Panc1 (cell line): Measurements from ENCODE around the gene PSMB10. TPM values are rescaled to one million over a fixed set of nuclear protein-coding genes. Genes with fewer than 3 reads are reported as not detected.

Experiments used
- ATAC-seq: fragments of 200-7000 bp; cut with Tn5 transposase; 2 replicates; pipeline ENCODE4 v1.9.1; 2020; ENCODE audit warnings: mild to moderate bottlenecking, moderate library complexity
- BruUV-seq: library from RNA; stranded (reverse); fragments of 400-500 nt; replicated peaks from 2 replicates; lab custom pipeline; 2021; lab: Mats Ljungman, UMichigan
- CTCF ChIA-PET: fragments of 300-600 bp; sonication (Branson Sonifier 250); formaldehyde crosslinking; loops from one replicate; lab custom pipeline; 2022; ENCODE audit warnings: antibody characterized with exemption; lab: Charles Lee
- POLR2A ChIA-PET: fragments of 300-600 bp; sonication (Branson Sonifier 250); formaldehyde crosslinking; loops from one replicate; lab custom pipeline; 2022; ENCODE audit warnings: antibody characterized with exemption; lab: Charles Lee
- DNase-seq: peaks from one replicate; pipeline ENCODE4 v3.0.0-alpha.2; 2010; ENCODE audit warnings: low read depth, low spot score
- H3K27ac ChIP-seq: 2 replicates; pipeline ENCODE4 v1.5.1; 2011; ENCODE audit warnings: mild to moderate bottlenecking, low read length, inconsistent platforms
- H3K27me3 ChIP-seq: fragments of 200-500 bp; sonication (Bioruptor generic); 2 replicates; pipeline ENCODE4 v1.6.0; 2014; ENCODE audit warnings: low read length, inconsistent platforms; ENCODE audit not compliant: control insufficient read depth, insufficient read depth
- H3K36me3 ChIP-seq: fragments of 200-500 bp; sonication (Bioruptor generic); 2 replicates; pipeline ENCODE4 v1.5.1; 2014; ENCODE audit warnings: inconsistent platforms, mild to moderate bottlenecking, low read length, moderate library complexity; ENCODE audit not compliant: control insufficient read depth, insufficient read depth
- H3K4me1 ChIP-seq: 2 replicates; pipeline ENCODE4 v1.5.1; 2011; ENCODE audit warnings: inconsistent platforms, mild to moderate bottlenecking, low read length, moderate library complexity; ENCODE audit not compliant: control insufficient read depth, insufficient read depth
- H3K4me3 ChIP-seq, 2 experiments: 2 replicates each; pipeline ENCODE4 v1.5.1; 2011 to 2012; ENCODE audit warnings: low read depth in 2 of 2, low read length in 2 of 2, mild to moderate bottlenecking in 2 of 2, inconsistent platforms in 1 of 2, moderate library complexity in 1 of 2
- H3K9me3 ChIP-seq: fragments of 200-500 bp; sonication (Bioruptor generic); 2 replicates; pipeline ENCODE4 v1.5.1; 2014; ENCODE audit warnings: low read depth, mild to moderate bottlenecking, inconsistent platforms, low read length, moderate library complexity; ENCODE audit not compliant: control insufficient read depth, insufficient read depth
- CTCF ChIP-seq: fragments of 450-650 bp; IDR thresholded peaks from 2 replicates; pipeline ENCODE4 v1.5.1; 2017; ENCODE audit warnings: mild to moderate bottlenecking
- POLR2AphosphoS5 ChIP-seq: IDR thresholded peaks from 2 replicates; pipeline ENCODE4 v1.6.1; 2012; ENCODE audit warnings: mild to moderate bottlenecking, low read depth, low read length, moderate library complexity
- SIN3A ChIP-seq: IDR thresholded peaks from 2 replicates; pipeline ENCODE4 v1.6.1; 2012; ENCODE audit warnings: low read depth, mild to moderate bottlenecking, low read length, moderate library complexity, borderline replicate concordance; ENCODE audit not compliant: insufficient read depth
- TCF7L2 ChIP-seq: IDR thresholded peaks from 2 replicates; pipeline ENCODE4 v1.6.1; 2011; ENCODE audit warnings: mild to moderate bottlenecking, low read depth, low read length, inconsistent platforms
- in situ Hi-C: cut with HindIII; loops from 2 replicates; pipeline ENCODE4 v1.10.0; 2016; ENCODE audit warnings: low sequenced_read_pairs, low pct_unique_long_range_greater_than_20kb
- intact Hi-C: fragments of 100-400 bp; cut with micrococcal nuclease; formaldehyde crosslinking; loops from one replicate; pipeline ENCODE4 v1.10.0; 2022; ENCODE audit not compliant: unreplicated experiment
- total RNA-seq: library from RNA; stranded (reverse); gene quantifications from one replicate; pipeline ENCODE4 v1.2.1, GENCODE V29; 2021; ENCODE audit not compliant: unreplicated experiment
- TF ChIP-seq, protein P1 (sequence below), 2 experiments: IDR thresholded peaks; 2 replicates each; pipeline ENCODE4 v1.6.1; 2011 to 2012; ENCODE audit warnings: low read depth in 2 of 2, control low read depth in 1 of 2, low read length in 1 of 2, mild to moderate bottlenecking in 1 of 2, moderate library complexity in 1 of 2; ENCODE audit not compliant: insufficient read depth in 1 of 2

The PSMB10 gene
- total RNA-seq, 1 experiment from 2014 or later: 47.7 TPM

DNA sequence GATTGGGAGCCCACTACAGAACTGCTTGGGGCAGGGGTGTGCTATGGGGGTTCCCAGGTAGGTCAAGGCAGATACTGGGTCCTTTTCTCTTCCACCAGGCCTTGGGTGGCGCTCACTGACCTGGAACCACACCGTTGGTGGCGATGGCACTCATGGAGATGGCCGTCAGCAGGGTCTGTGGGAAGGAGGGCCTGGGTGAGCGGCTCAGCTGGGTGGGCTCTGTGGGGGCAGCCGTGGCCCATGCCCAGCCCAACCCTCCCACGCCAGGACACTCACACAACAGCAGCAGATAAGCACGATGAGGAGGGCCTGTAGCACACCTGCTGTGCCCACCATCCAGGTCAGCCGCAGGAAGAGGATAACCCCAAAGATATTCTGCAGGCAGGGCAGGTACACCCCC lies 21.0 kb upstream of the PSMB10 start:
- in situ Hi-C loops: no loop called here
- H3K4me3 ChIP-seq: no peak overlapping the region
- ChIA-PET POLR2A (no interaction called here), CTCF (interaction anchor here (0.5 to 0.6 kb wide), 2 partner anchors 33 to 44 kb away, joined by 3 to 5 read pairs; no protein-coding TSS in a partner anchor)
- TF ChIP-seq CTCF: no peak
- no peak for TF ChIP-seq SIN3A
- TF ChIP-seq, protein P1, sequence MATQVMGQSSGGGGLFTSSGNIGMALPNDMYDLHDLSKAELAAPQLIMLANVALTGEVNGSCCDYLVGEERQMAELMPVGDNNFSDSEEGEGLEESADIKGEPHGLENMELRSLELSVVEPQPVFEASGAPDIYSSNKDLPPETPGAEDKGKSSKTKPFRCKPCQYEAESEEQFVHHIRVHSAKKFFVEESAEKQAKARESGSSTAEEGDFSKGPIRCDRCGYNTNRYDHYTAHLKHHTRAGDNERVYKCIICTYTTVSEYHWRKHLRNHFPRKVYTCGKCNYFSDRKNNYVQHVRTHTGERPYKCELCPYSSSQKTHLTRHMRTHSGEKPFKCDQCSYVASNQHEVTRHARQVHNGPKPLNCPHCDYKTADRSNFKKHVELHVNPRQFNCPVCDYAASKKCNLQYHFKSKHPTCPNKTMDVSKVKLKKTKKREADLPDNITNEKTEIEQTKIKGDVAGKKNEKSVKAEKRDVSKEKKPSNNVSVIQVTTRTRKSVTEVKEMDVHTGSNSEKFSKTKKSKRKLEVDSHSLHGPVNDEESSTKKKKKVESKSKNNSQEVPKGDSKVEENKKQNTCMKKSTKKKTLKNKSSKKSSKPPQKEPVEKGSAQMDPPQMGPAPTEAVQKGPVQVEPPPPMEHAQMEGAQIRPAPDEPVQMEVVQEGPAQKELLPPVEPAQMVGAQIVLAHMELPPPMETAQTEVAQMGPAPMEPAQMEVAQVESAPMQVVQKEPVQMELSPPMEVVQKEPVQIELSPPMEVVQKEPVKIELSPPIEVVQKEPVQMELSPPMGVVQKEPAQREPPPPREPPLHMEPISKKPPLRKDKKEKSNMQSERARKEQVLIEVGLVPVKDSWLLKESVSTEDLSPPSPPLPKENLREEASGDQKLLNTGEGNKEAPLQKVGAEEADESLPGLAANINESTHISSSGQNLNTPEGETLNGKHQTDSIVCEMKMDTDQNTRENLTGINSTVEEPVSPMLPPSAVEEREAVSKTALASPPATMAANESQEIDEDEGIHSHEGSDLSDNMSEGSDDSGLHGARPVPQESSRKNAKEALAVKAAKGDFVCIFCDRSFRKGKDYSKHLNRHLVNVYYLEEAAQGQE (IDR thresholded peaks at IDR 0.05; ENCODE audit: insufficient read depth in 1 of 2, low read depth in 2 of 2, low read length in 1 of 2): no peak
- TF ChIP-seq POLR2AphosphoS5: no peak
- no peak for TF ChIP-seq TCF7L2
- H3K9me3 ChIP-seq: no peaks in the 10 kb centered on the region
- ATAC-seq (no peak), DNase-seq (no peak)
- intact Hi-C loops: no loop called here
- H3K4me1 ChIP-seq: no peaks in the 10 kb centered on the region
- no peaks in the 10 kb centered on the region for H3K27me3 ChIP-seq
- no TSS peak for BruUV-seq
- no peak overlapping the region for H3K27ac ChIP-seq
- no peaks in the 10 kb centered on the region; the same call in 1 of the 2 replicates for H3K36me3 ChIP-seq

- Histone ChIP-seq H3K4me1 (no peaks in the 10 kb centered on the region), H3K4me3 (no peak overlapping the region), H3K27me3 (no peaks in the 10 kb centered on the region), H3K9me3 (no peaks in the 10 kb centered on the region), H3K36me3 (no peaks in the 10 kb centered on the region), H3K27ac (no peak overlapping the region)
- CTCF ChIA-PET: no interaction called here
- POLR2A ChIA-PET: no interaction called here
- DNase-seq (no peak), ATAC-seq (no peak)
- TF ChIP-seq, protein P1 (IDR thresholded peaks at IDR 0.05; ENCODE audit: insufficient read depth in 1 of 2, low read depth in 2 of 2, low read length in 1 of 2): no peak
- TF ChIP-seq CTCF (no peak), SIN3A (no peak), TCF7L2 (no peak), POLR2AphosphoS5 (no peak)
- in situ Hi-C loops (no loop called here), intact Hi-C loops (no loop called here)
- no TSS peak for BruUV-seq
These were observed 18.0 kb upstream of the PSMB10 start for GRCh38 chr16:67954421-67955196.
